Hematopoietic multipotent progenitor cell treated with erythropoietin and hydrocortisone succinate and interleukin-3 and kit ligand, for 6 days (in vitro differentiated cells): Measurements from ENCODE around the gene SCARF2.
"Not testable (repeated sequence)": the region's sequence is repeated elsewhere in the genome, so short reads cannot be mapped to it uniquely, and the experiment has no call there.

Experiments
- DNase-seq: peaks from one replicate; pipeline ENCODE4 v3.0.0-alpha.2; 2015

Gene SCARF2

GRCh38 chr22:20437613-20438426 lies at the start of gene SCARF2:
Gene SCARF2 (minus strand): TSS chr22:20437825. CDS start chr22:20437754, 71 bp downstream.
- no peak for DNase-seq

- no peak for DNase-seq
These were observed 48.6 kb upstream of the SCARF2 start for GRCh38 chr22:20486229-20486628.

- no peak for DNase-seq
These were observed 47.5 kb upstream of the SCARF2 start for GRCh38 chr22:20484948-20485683.

GRCh38 chr22:20483771-20484170 lies 46.1 kb upstream of the SCARF2 start:
- no peak for DNase-seq

GRCh38 chr22:20483143-20483506 lies 45.5 kb upstream of the SCARF2 start:
- not testable (repeated sequence) for DNase-seq

- no peak for DNase-seq
These were observed 42.1 kb upstream of the SCARF2 start for GRCh38 chr22:20479612-20480196.

- DNase-seq = not testable (repeated sequence)
These were observed 40.4 kb upstream of the SCARF2 start for GRCh38 chr22:20478059-20478458.

- not testable (repeated sequence) for DNase-seq
These were observed 37.9 kb upstream of the SCARF2 start for GRCh38 chr22:20475569-20475968.

- DNase-seq = no peak
These were observed 37.5 kb upstream of the SCARF2 start for GRCh38 chr22:20475115-20475436.

GRCh38 chr22:20472629-20473442 lies 35.2 kb upstream of the SCARF2 start:
- no peak for DNase-seq

GRCh38 chr22:20471126-20471833 lies 33.7 kb upstream of the SCARF2 start:
- DNase-seq = no peak

- DNase-seq = not testable (repeated sequence)
These were observed 32.9 kb upstream of the SCARF2 start for GRCh38 chr22:20470525-20470924.

- DNase-seq = no peak
These were observed 31.7 kb upstream of the SCARF2 start for GRCh38 chr22:20469110-20469868.

GRCh38 chr22:20466659-20467379 lies 29.2 kb upstream of the SCARF2 start:
- DNase-seq = no peak

- no peak for DNase-seq
These were observed 28.1 kb upstream of the SCARF2 start for GRCh38 chr22:20465759-20466077.

- DNase-seq = no peak
These were observed 27.5 kb upstream of the SCARF2 start for GRCh38 chr22:20464912-20465758.

- DNase-seq = no peak
These were observed 26.5 kb upstream of the SCARF2 start for GRCh38 chr22:20464096-20464614.

- DNase-seq = peak; percentile 39
These were observed 25.9 kb upstream of the SCARF2 start for GRCh38 chr22:20463324-20464095.

- no peak for DNase-seq
These were observed 22.2 kb upstream of the SCARF2 start for GRCh38 chr22:20459862-20460261.
